NCI-H69 (cell line): Measurements from ENCODE around the gene THEM4.
"Not testable (repeated sequence)": the region's sequence is repeated elsewhere in the genome, so short reads cannot be mapped to it uniquely, and the experiment has no call there.

Experiments
- DNase-seq: peaks from one replicate; lab custom pipeline; 2025; lab: John Stamatoyannopoulos, UW

Gene THEM4

DNA sequence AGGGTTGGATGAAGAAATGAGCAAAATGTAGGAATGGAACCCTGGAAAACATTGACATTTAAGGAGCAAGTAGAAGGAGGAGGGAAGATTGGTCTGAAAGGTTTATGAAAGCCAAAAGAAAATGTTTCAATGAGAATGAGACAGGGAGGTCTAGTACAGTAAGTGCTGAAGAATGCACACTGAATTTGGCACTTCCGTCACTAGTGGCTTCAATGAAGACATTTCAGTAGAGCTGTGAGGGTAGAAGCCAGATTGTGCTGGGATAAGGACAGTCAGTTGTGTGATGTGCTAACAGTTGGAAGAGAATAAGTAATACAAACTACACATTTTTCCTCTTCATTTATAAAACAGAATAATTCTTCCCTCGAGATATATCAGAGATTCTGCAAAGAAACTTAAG, 17.1 kb downstream of the THEM4 start:
- no peak for DNase-seq

DNA sequence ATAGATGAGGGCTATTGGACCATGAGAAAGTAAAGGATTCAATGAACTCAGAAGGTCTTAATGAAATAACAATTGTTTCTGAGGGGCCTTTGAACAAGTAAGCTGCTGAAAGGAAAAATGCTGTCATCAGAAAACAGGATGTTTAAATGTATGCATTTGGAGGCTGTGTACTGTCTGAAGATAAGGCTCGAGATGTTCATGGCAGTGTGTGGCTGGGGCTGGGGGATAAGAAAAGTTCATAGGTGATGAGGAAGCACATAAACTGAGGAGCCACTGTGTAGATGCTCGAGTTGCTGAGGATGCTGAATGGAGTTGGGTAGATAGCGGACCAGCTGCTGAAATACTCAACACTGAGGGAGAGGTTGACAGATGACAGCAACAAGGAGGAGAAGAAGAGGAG, 17.8 kb downstream of the THEM4 start:
- DNase-seq = no peak

DNA sequence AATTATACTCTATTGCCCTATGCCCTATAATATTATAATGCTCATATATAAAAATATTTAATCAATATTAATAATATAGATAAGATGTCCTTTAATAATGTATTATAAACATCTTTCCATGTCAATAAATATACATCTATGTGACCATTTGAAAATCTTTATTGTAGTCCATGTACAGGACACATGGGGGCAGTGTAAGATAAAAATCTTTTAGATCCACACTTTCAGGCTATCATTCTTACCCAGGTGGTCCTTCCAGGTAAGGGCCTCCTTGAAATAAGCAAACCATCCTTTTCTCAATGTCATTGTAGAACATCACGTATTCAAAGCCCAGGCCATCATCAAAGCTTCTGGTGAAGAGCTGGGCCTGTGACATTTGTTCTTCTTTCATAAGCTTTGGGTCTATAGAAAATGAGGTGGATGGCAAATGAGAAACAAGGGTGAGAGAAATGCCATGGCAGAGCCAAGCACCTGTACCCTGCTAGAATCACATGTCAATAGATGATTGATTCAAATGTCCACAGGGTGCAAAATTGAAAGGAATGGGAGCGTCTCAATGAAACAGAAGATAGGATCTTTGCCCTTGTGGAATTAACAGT, 20.2 kb downstream of the THEM4 start:
- peak; percentile 34 for DNase-seq

DNA sequence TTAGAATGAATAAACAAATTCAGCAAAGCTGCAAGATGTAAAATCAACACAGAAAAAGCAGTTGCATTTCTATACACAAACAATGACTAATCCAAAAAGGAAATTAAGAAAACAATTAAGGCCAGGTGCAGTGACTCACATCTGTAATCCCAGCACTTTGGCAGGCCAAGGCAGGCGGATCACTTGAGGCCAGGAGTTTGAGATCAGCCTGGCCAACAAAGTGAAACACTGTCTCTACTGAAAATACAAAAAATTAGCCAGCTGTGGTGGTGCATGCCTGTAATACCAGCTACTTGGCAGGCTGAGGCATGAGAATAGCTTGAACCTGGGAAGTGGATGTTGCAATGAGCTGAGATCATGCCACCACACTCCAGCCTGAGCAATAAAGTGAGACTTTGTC, 22.3 kb downstream of the THEM4 start:
- no peak for DNase-seq

DNA sequence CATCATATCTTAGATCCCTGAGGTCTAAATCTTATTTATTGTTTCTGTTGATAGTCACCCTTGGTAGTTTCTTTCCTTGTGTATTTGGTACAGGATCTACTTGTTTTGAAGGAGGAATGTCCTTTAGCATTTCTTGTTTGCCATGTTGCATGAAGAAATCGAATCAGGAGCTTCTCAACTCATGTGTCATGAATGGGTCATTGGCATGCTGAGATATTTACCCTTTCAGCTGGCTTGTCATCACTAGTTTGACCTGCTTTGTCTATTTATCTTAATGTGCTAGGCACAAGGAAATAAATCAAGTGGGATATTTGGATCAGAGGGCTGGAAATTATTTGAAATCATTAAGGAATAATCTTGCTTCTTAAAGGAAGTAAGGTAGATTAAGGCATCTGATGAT, 23.8 kb downstream of the THEM4 start:
- DNase-seq = no peak

DNA sequence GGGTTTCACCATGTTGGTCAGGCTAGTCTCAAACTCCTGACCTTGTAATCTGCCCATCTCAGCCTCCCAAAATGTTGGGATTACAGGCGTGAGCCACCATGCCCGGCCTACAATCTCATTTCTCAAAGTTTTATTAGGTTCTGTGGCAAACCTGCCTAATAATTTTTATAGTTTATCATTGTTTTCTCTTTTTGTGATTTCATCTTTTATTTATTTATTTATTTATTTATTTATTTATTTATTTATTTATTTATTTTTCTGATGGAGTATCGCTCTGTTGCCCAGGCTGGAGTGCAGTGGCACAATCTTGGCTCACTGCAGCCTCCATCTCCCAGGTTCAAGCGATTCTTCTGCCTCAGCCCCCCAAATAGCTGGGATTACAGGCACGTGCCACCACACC, 24.4 kb downstream of the THEM4 start:
- not testable (repeated sequence) for DNase-seq

DNA sequence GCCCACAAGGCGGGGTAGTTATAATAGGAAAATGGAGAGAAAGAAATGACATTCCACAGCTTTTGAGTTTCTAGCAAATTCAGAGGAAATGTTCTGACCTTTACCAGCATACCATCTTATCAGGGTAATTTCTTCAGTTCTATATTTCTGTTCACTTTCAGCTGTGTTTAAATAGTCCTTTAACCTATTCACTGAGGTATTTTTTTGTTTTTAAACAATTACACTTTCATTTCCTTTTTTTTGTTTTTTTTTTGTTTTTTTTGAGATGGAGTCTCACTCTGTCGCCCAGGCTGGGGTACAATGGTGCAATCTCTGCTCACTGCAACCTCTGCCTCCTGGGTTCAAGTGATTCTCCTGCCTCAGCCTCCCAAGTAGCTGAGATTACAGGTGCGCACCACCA, 24.9 kb downstream of the THEM4 start:
- DNase-seq = not testable (repeated sequence)

DNA sequence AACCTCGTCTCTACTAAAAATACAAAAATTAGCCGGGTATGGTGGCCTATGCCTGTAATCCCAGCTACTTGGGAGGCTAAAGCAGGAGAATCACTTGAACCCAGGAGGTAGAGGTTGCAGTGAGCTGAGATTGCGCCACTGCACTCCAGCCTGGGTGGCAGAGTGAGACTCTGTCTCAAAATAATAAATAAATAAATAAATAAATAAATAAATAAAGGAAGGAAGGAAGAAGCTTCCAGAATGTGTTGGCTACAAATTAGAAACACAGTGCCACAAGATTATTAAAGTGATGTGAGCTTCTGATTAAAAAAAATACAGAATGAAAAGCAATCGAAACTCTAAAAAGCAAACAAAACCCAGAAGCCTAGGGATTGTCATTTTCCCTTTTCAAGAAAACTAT, 25.4 kb downstream of the THEM4 start:
- not testable (repeated sequence) for DNase-seq

DNA sequence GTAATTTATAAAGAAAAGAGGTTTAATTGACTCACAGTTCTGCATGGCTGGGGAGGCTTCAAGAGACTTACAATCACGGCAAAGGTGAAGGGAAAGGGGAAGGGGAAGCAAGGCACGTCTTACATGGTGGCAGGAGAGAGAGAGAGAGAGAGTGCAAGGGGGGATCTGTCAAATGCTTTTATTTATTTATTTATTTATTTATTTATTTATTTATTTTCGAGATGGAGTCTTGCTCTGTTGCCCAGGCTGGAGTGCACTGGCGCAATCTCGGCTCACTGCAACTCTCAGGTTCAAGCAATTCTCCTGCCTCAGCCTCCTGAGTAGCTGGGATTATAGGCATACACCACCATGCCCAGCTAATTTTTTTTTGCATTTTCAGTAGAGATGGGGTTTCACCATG, 26.4 kb downstream of the THEM4 start:
- DNase-seq = not testable (repeated sequence)

DNA sequence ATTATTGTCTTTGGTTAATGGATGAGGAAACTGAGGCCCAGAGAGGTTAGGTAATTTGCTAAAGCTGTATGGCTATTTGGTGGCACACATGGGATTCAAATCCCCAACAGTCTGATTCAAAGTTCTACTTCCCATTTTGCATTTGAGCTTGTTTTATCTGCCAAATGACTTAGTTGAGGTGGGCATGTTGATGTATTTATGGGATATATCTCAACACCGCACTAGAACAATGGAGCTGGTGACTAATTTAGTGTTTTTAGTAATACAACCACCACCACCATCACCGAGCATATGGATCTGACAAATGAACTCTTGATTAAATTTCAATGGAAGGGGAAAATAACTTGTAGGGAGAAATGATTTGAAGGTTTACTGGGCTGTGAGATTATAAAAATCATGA, 26.8 kb downstream of the THEM4 start:
- no peak for DNase-seq

DNA sequence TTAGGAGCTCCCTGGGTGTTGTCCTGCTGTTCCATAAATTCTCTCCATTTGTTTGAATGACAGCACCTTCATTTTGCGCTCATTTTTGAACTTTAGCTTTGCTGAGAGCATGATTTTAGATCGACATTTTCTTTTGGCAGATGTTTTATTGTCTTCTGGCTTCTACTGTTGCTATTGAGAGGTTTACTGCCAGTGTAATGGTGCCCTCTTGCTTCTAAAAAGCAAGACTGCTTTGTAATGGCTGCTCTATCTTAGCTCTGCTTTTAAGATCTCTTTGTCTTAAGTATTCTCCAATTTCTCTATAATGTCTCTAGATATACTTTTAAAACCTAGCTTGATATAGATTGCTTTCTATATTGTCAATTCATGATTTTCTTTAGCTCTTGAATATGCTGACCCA, 27.8 kb downstream of the THEM4 start:
- peak; percentile 60 for DNase-seq

DNA sequence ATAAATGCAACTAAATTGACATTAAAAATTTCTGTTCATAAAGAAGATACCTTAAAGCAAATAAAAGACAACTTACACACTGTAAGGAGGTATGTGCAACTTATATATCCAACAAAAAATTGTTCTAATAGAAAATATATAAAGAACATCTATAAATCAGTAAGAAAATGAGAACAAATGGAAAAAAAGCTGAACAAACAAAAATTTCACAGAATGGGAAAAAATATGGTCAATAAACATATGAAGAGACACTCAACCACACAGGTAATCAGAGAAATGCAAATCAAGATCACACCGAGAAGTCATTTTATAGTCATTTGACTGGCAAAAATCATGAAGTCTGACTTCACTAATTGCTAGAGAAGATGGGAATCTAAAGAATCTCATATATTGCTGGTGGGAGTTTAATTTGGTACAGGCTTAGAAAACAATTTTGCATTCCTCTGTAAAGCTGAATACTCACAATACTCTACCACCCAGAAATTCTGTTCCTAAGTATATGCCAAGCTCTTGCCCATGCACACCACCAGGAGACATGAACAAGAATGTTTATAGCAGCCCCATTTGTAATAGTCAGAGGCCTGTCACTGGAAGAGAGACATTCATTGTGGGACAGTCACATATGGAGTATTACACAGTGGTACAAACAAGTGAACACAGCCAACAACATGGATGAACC, 33.8 kb downstream of the THEM4 start:
- DNase-seq = no peak

DNA sequence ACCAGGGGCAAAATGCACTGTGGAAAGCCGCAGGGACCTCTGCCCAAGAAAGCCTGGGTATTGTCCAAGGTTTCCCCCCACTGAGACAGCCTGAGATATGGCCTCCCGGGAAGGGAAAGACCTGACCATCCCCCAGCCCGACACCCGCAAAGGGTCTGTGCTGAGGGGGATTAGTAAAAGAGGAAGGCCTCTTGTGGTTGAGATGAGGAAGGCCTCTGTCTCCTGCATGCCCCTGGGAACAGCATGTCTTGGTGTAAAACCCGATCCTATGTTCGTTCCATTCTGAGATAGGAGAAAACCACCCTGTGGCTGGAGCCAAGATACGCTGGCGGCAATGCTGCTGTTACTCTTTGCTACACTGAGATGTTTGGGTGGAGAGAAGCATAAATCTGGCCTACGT, 36.5 kb downstream of the THEM4 start:
- not testable (repeated sequence) for DNase-seq

DNA sequence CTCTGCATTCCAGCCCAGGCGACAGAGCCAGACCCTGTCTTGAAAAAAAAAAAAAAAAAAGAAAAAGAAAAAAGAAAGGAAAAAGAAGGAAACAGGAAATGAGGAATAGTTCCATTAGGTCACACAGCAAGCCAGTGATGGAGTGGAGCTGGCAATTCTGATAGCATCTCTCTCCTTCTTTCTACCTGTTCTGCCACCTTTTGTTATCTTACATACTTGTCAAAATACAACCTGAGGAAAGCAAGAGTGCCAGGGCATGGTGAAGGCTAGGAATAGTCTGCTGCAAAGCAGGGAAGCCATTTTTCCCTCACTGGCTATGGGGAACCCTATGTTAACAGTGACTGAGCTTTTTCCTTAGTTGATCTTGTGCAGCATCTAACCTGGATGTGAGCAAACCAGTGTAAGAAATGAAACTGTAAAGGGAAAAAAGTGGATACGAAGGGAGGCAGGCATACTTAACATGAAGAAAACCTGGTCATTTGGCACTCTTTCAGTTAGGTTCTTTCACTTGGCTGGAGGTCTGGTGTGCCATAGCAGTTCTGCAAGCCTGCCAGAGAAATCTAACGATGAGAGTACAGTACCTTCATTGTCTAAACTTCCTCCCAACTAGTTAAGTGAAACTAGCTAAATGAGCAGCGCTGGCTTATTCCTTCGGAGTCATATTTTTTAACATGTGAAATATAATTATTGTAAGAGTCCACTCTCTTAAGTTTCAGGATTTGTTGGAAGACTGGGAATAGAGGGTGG, 37.9 kb downstream of the THEM4 start:
- DNase-seq = no peak

DNA sequence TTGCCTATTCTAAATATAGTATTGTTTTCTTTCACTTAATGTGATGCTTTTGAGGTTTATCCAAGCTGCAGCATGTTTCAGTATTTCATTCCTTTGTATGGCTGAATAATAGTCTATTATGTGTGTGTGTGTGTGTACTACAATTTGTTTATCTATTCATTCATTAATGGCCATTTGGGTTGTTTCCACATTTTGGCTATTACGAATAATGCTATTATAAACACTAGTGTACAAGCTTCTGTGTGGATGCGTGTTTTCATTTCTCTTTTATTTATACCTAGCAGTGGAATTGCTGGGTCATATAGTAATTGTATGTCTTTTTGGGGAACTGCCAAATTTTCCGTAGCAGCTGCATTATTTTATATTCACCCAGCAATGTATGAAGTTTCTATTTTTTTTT, 40.8 kb downstream of the THEM4 start:
- no peak for DNase-seq

DNA sequence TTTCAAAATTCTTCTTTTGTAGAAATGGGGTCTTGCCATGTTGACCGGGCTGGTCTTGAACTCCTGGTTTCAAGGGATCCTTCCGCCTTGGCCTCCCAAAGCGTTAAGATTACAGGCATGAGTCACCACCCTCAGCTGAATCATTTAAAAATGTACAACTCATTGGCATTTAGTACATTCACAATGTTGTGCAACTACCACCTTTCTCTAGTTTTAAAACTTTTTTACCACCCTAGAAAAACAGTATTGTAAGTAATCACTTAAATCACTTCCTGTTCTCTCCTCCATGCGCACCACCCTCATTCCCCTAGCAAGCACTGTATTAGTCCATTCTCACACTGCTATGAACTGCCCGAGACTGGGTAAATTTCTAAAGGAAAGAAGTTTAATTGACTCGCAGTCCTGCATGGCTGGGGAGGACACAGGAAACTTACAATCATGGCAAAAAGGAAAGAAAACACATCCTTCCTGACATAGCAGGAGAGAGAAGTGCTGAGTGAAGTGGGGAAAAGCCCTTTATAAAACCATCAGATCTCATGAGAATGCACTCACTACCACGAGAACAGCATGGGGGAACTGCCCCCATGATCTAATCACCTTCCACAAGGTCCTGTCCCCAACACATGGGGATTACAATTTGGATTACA, 41.4 kb downstream of the THEM4 start:
- DNase-seq = no peak

DNA sequence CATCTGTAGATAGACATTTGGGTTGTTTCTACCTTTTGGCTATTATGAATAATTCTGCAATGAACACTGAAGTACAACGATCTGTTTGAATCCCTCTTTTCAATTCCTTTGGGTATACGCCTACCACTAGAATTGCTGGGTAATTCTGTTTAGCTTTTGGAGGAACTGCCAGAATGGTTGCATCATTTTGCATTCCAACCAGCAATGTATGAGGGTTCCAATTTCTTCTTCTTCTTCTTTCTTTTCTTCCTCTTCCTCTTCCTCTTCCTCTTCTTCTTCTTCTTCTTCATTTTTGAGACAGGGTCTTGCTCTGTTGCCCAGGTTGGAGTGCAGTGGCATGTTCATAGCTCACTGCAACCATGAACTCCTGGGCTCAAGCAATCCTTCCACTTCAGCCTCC, 42.0 kb downstream of the THEM4 start:
- DNase-seq = no peak

DNA sequence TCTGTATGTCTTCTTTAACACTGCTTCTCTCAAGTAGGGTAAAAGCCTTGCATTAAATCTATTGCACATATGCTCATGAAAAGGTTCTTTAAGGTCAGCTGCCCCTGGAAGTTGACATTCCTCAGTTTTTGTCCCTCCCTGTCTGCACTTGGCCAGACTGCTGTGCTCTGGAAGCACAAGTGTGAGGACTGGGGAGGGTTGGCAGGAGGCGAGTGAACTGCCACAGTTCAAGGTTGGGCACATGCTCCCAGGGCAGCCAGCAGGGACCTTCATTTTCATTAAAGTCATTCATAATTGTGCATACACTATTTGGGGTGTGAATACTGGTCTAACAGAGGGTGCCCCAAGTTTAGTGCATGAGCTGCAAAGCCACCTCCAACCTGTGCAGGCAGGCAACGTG, 44.9 kb downstream of the THEM4 start:
- DNase-seq = no peak

DNA sequence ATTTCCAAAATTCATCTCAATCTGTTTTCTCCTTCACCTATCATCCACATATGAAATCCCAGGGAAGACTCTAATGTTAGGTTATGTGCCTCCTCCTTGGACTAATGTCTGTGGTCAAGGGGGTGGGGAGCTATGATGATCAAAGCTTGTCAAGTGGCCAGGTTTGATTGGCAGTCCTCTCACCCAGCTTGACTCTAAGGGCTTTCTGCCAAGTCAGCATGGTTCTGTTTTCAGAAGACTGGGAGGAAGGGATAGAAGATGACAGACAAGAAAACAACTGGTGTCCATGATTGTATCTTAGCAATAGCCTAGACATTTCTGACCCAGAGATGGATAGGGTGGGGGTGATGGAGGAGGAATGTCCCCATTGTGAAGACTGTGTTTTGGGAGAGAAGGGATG, 46.7 kb downstream of the THEM4 start:
- DNase-seq = no peak

DNA sequence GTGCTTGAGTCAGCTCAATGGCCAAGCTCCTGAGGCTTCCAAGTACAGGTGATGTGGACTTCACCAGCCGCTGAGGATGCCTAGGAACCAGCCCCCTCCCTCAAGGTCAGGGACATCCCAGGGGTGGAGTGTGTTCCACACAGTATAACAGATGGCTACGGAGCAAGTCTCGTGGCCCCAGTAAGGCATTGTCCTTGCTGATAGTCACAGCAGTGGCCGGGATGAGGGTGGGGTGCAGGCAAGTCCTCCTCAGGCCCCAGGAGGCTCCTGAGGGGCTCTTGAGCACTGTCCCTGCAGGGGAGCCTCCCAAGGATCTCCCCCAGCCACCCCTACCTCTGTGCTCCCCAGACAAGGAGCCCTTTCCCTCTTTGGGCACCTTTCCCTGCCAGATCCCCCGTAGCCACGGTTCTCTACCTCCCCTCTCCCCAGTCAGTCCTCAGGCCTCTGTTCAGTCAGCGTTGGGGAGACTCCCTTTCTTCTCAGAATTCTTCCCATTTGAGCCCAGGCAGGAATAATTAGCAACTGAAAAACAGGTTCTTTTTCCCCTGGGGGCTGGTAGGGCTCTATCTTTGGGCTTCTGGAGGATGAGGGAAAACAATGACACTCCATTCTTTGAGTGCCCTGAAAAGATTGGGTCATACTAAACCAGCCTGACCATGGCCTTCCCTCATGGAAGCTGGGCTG, 48.7 kb downstream of the THEM4 start:
- DNase-seq = no peak

DNA sequence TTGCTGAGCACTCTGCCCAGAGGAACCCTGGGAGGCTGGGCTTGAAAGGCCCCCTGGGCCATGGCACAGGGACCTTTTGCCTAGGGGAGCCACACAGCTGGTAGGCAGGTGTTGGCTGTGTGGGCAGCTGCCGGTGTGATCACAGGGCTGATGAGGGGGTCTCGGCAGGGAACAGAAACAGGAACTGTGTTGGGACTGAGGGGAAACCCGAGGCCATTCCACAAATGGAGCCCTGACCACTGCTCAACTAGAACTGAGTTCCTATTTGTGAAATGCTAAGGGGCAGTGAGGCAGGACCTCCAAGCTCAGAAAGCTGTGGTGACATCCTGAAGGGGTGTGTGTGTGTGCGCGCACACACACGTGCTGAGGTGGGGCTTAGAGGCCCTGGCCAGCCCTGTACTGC, 49.4 kb downstream of the THEM4 start:
- DNase-seq = peak; percentile 8

DNA sequence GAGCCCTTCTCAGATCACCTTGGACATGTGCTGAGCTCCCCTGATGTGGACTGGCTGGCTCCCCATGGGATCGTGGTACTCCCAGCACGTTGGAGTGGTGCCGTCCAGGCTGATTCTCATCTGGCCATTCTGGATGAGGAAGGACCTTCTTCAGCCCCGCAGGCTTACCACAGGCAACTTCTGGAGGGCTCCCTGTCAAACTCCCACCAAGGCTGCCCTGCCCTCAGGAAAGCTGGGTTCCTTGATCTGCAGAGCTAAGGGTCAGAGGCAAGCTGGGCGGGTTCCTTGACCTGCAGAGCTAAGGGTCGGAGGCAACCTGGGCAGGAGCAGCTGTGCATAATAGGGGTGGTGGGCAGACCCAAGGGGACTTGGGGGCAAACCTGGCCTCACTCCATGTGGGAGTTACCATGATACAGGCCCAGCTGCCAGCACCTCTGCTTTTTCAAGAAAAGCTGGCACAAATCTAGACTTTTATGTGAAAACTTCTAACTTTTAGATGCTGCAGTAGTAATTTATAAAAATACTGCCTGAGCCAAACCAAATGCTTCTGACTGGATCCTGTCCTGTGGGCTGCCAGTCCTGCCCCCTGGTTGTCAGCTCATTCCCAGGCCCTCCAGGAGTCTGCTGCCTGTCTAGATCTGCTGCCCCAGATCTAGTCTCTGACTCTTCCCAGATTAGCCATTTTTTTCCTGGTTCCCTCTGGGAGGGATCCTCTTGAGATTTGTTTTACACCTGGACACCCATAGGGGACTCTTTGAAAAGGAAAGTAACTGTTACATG, 50.2 kb downstream of the THEM4 start:
- DNase-seq = no peak
